ENCODE data around the gene RAP1A.
"Not testable (repeated sequence)": the region's sequence is repeated elsewhere in the genome, so short reads cannot be mapped to it uniquely, and the experiment has no call there.

The RAP1A gene

DNA sequence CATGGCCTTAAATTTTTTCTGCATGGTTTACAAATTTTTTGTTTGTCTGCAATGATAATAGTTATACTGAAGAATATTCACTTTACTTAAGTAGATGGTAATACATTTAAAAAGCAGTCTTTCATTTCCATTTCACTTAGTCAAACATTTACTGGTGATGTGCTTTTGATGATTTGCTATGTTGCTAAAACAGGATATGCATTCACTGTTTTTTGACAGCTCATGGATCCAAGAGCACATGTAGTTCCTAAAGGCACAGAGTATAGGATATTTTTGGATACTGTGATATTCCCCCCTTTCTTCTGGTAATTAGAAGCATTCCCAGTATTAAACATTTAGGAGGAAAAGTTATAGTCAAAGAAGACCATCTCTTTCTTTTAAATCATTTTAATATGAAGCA is 45.9 kb downstream of the RAP1A start:
- DNase-seq (ENCODE audit: low read depth) = no peak

- DNase-seq (ENCODE audit: low read depth) = no peak
Observed at GRCh38 chr1:111666828-111667227, 47.2 kb downstream of the RAP1A start.

- no peak for DNase-seq (ENCODE audit: low read depth)
Observed at GRCh38 chr1:111669268-111669667, 49.7 kb downstream of the RAP1A start.

- DNase-seq (ENCODE audit: low read depth) = no peak
Observed at GRCh38 chr1:111671852-111672251, 52.3 kb downstream of the RAP1A start.

DNA sequence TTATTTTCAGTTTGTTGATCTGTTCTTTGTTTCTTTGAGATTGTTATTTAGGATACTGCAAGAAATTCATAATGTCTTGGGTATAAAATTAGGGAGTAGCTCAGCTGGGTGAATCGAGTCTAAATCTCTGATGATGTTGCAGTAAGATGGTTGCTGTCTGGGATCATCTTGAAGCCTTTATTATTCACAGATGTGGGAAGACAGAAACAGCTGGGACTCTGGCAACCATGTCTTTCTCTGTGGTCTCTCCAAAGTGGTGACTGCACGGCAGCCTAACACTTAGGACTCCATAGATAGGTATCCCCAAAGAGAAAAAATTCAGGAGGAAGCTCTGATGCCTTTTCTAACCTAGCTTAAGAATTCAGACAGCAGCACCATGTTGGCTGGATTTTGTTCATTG is 52.7 kb downstream of the RAP1A start:
- no peak for DNase-seq (ENCODE audit: low read depth)

GRCh38 chr1:111677604-111678003 is 58.0 kb downstream of the RAP1A start:
- DNase-seq (ENCODE audit: low read depth) = no peak

DNA sequence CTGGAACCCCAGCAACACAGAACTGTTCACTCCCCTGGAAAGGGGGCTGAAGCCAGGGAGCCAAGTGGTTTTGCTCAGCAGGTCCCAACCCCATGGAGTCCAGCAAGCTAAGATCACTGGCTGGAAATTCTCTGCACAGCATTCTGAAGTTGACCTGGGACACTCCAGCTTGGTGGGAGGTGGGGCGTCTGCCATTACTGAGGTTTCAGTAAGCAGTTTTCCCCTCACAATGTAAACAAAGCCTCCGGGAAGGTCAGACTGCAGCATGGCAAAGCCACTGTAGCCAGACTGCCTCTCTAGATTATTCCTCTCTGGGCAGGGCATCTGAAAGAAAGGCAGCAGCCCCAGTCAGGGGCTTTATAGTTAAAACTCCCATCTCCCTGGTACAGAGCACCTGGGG is 60.0 kb downstream of the RAP1A start:
- DNase-seq (ENCODE audit: low read depth) = no peak

GRCh38 chr1:111680212-111680800 is 60.7 kb downstream of the RAP1A start:
- not testable (repeated sequence) for DNase-seq (ENCODE audit: low read depth)

GRCh38 chr1:111685293-111686153 is 65.9 kb downstream of the RAP1A start:
- DNase-seq (ENCODE audit: low read depth) = not testable (repeated sequence)

- no peak for DNase-seq (ENCODE audit: low read depth)
Observed at GRCh38 chr1:111690306-111690617, 70.7 kb downstream of the RAP1A start.

DNA sequence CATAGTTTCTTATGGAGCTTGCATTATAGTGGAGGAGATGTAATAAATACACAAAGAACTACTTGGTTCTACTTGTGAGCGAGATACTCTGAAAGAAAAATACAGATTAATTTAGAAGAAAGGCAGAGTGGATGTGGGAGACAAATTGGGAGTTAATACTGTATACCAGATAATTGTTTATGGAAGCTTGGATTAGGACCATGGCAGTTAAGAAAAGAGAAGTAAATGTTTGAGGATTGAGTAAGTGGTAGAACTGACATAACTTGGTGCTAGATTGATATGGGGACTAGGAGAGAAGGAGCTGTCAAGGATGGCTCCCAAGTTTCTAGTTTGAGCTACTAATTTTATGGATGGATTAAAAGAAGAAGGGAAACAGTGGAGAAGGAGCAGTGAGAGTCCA is 72.3 kb downstream of the RAP1A start:
- DNase-seq (ENCODE audit: low read depth) = no peak

DNA sequence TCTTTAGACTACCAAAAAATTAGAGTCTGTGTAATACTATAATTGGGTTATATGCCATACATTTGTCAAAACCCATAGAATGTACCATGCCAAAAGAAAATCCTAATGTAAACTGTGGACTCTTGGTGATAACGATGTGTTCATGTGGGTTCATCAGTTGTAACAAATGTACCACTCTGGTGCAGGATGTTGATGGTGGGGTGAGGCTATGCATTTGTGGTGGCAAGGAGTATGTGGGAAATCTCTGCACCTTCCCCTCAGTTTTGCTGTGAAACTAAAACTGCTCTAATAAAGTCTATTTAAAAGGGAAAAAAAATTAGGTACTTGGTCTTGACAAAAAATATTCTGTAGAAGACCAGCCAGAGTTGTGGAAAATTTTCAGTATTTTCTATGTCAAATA is 76.2 kb downstream of the RAP1A start:
- no peak for DNase-seq (ENCODE audit: low read depth)

- DNase-seq (ENCODE audit: low read depth) = no peak
Observed at GRCh38 chr1:111696330-111696729, 76.7 kb downstream of the RAP1A start.

DNA sequence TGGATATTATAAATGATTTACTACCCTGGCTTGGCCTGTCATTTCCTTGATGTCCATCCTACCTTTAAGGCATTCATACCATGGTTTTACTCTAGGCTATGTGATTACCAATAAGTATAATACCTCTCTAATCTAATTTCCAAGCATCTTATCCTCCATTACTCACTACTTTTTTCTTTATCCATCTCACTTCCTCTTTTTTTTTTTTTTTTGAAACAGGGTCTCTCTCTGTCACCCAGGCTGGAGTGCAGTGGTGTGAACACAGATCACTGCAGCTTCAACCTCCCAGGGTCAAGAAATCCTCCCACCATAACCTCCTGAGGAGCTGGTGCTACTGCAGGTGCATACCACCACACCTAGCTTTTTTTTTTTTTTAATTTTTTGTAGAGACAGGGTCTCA is 79.7 kb downstream of the RAP1A start:
- DNase-seq (ENCODE audit: low read depth) = no peak

GRCh38 chr1:111702504-111703050 is 83.0 kb downstream of the RAP1A start:
- DNase-seq (ENCODE audit: low read depth) = no peak

- DNase-seq (ENCODE audit: low read depth) = no peak
Observed at GRCh38 chr1:111704240-111704639, 84.7 kb downstream of the RAP1A start.

- DNase-seq (ENCODE audit: low read depth) = no peak
Observed at GRCh38 chr1:111704776-111705175, 85.2 kb downstream of the RAP1A start.

- no peak for DNase-seq (ENCODE audit: low read depth)
Observed at GRCh38 chr1:111705841-111706240, 86.3 kb downstream of the RAP1A start.

- DNase-seq (ENCODE audit: low read depth) = no peak
Observed at GRCh38 chr1:111706921-111707320, 87.3 kb downstream of the RAP1A start.

- no peak for DNase-seq (ENCODE audit: low read depth)
Observed at GRCh38 chr1:111707906-111708305, 88.3 kb downstream of the RAP1A start.

GRCh38 chr1:111709986-111710385 is 90.4 kb downstream of the RAP1A start:
- DNase-seq (ENCODE audit: low read depth) = no peak

- no peak for DNase-seq (ENCODE audit: low read depth)
Observed at GRCh38 chr1:111716333-111716732, 96.7 kb downstream of the RAP1A start.

DNA sequence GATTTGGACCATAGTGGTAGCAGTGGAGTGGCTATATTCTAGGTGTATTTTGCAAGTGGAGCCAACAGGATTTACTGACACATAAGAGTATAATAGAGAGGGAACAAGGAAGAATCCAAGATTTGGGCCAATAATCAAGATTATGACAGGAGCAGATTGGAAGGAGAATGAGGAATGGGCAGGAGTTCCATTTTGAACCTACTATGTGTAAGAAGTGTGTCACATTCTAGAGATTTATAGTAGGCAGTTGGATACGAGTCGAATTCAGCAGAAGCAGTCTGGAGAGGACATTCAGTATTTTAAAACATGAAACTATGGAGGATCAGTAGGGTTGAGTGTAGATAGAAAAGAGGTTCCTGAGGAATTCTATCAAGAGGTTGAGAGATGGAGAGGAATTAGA is 97.9 kb downstream of the RAP1A start:
- no peak for DNase-seq (ENCODE audit: low read depth)

DNA sequence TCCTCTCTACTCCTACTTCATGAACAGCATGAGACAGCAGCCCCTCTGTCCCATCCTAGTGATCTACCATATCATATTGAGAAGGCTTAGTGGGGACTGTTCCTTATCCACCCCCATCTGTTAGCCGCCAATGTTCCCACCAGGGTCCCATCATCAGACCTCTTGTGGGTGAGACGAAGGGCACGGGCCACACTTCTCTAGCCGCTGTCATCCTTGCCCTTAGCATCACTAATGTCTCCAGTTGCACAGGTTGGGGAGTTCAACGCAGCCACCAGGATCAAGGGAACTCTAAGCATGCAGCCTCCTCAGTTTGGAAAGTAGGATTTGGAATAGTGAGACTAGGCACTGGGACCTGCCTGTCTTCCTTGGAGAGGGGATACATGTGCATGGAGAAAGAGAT is 99.5 kb downstream of the RAP1A start:
- DNase-seq (ENCODE audit: low read depth) = no peak

All from stimulated activated CD4-positive, alpha-beta T cell treated with anti-CD3 and anti-CD28 coated beads, Interleukin-2, amount 100 ng/mL, for 4 hours (primary cell).